T-helper 1 cell treated with Interleukin-12 subunit alpha and Interleukin-12 subunit beta and Interleukin-4 antibody, amounts not matched to agents 30 ng/mL and 1 ng/mL, for 36 hours (primary cell): Measurements from ENCODE around the gene NEK5. TPM values are rescaled to one million over a fixed set of nuclear protein-coding genes. Genes with fewer than 3 reads are reported as not detected.
"Not testable (repeated sequence)": the region's sequence is repeated elsewhere in the genome, so short reads cannot be mapped to it uniquely, and the experiment has no call there.

Experiments
- intact Hi-C: fragments of 100-400 bp; cut with micrococcal nuclease; formaldehyde crosslinking; loops from one replicate; pipeline ENCODE4 v1.15.1; 2024
- total RNA-seq: library from RNA; stranded (reverse); gene quantifications from 2 replicates; pipeline ENCODE4 v1.2.3, GENCODE V29; 2022

Gene NEK5
- total RNA-seq, 1 donor from 2014 or later: not detected

DNA sequence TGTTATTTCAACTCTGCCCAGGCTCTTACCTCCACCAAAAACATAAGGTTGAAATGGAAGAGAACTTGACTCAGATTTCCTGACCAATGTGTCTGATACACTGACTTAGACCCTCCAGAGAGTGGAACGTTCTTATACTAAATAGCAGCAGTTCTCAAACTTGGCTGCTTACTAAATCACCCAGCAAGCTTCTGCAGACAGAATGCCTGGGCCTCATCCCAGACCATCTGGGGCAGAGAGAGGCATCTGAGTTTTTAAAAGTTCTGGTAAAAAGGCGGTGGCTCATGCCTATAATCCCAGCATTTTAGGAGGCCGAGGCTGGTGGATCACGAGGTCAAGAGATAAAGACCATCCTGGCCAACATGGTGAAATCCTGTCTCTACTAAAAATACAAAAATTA, 46.3 kb downstream of the NEK5 start:
- intact Hi-C loops: no loop called here

DNA sequence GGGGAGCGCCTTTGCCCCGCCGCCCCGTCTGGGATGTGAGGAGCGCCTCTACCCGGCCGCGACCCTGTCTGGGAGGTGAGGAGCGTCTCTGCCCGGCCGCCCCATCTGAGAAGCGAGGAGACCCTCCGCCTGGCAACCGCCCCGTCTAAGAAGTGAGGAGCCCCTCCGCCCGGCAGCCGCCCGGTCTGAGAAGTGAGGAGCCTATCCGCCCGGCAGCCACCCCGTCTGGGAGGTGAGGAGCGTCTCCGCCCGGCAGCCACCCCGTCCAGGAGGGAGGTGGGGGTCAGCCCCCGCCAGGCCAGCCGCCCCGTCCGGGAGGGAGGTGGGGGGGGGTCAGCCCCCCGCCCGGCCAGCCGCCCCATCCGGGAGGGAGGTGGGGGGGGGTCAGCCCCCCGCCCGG, 49.0 kb downstream of the NEK5 start:
- intact Hi-C loops: not testable (repeated sequence)

DNA sequence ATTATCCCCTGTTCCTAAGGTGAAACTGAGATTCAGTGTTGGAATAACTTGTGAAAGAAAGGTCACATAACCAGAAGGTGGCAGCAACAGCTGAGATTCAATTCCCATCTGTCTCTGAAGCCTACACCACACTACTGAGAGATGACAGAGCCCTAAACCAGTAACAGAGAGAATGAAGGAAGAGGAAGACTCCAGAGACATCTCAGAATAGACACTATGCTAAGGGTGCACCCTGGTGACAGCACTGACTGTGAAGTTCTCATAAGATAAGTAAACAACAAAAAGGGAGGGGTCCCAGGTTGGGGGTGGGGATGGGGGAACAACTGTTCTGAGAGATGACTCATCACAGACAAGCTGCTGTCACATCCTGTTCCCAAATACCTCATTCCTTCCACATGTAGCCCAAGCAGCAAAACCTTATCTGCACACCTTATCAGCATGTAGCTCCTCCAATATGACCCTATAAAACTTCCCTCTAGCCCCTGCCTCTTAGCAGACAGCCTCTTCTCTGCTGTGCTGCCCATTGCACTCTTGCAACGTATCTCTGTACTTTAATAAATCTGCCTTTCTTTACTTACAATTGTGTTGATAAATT, 57.8 kb downstream of the NEK5 start:
- intact Hi-C loops: loop anchor here (1.0 to 2.0 kb wide), 3 partner anchors 56 to 123 kb away; partner anchors contain the start of gene ALG11

GRCh38 chr13:52067237-52067636, 61.6 kb downstream of the NEK5 start:
- intact Hi-C loops: no loop called here

GRCh38 chr13:52061587-52061986, 67.3 kb downstream of the NEK5 start:
- intact Hi-C loops: no loop called here

DNA sequence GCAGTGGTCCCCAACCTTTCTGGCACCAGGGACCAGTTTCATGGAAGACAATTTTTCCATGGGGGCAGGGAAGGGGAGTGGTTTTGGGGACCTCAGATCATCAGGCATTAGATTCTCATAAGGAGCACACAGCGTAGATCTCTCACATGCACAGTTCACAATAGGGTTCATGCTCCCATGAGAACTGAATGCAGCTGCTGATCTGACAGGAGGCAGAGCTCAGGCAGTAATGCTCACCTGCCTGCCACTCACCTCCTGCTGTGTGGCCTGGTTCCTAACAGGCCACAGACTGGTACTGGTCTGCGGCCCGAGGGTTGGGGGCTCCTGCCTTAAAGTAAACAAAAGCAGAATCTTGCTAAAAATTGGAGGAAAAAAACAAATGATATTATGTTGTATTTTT, 67.8 kb downstream of the NEK5 start:
- intact Hi-C loops: not testable (repeated sequence)

DNA sequence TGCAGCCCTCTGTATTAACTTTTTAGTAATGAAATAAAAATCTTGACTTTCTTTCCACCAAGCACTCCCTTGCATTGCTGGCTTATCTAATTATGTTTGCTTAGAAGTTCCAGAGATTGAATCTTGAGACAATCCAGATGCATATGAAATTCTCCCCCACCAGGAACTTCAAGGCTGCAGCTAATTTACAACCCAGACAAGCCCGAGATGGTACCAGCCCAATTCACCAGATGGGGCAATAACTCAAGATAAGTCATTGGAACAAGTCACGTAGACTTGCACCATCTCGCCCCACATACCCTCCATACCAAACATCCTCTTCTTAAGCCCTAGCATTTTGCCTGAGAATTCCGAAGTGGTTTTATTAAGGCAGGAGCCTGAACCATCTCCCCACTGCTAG, 75.4 kb downstream of the NEK5 start:
- intact Hi-C loops: no loop called here

DNA sequence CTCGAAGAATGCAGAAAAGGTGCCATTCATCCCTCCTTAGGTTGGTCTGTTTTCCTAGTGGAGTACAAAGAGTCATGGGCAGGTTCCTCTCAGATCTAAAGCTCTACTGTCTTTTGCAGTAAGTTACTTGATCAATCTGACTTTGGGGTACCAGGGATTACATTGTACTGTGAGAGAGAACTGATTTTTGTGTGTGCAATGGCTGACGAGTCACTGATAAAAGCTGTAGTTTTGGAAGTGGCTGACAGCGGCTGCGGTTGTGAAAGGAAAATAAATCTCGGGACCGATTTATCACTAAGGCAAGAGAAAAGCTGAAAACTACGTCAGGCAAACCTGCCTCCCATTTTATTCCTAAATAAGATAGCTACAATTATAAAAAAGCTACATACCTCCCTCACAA, 77.5 kb downstream of the NEK5 start:
- intact Hi-C loops: no loop called here

DNA sequence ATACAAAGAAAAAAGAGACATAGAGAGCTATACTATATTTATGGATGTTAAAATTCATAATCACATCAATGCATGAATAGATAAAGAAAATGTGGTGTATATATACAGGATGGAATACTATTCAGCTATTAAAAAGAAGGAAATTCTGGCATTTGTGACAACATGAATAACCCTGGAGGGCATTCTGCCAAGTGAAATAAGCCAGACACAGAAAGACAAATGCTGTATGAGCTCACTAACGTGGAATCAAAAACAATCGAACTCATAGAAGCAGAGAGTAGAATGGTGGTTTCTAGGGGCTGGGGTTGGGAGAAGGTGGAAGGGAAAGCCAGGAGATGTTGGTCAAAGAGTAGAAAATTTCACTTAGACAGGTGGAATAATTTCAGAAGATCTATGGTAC, 80.4 kb downstream of the NEK5 start:
- intact Hi-C loops: no loop called here

GRCh38 chr13:52047463-52047862, 81.4 kb downstream of the NEK5 start:
- intact Hi-C loops: no loop called here

DNA sequence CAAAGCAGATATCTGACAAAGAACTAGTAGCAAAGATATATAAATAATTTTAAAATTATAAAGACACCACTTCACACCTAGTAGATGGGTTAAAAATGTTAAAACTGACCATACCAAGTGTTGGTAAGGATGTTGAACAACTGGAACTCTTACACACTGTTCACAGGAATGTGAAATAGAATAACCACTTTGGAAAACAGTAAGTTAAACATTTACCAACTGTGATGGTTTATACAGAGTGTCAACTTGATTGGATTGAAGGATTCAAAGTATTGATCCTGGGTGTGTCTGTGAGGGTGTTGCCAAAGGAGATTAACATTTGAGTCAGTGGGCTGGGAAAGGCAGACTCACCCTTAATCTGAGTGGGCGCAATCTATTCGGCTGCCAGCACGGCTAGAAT, 85.2 kb downstream of the NEK5 start:
- intact Hi-C loops: no loop called here

GRCh38 chr13:52036037-52036436, 92.8 kb downstream of the NEK5 start:
- intact Hi-C loops: no loop called here

DNA sequence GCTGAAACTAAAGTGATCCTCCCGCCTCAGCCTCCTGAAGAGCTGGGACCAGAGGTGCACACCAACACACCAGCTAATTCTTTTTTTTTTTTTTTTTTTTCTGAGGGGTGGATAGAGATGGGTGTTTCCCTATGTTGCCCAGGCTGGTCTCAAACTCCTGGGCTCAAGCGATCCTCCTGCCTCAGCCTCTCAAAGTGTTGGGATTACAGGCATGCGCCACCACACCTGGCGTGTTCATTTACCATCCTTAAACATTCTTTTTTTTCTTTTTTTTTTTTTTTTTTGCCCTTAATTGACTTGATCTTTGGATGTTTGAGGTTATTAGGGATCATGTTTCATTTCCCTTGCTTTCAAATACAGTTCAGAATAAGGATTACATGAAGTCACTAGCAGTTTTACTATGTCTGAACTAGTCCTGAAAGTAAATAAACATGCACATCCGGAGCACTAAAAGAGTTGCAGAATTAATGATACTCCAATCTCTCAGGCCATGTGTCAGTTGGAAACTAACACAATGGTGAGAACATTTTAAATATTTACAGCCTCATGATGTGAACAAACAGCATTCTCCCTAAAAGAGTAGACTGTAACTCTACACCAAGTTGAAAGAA, 94.2 kb downstream of the NEK5 start:
- intact Hi-C loops: no loop called here

- intact Hi-C loops: no loop called here
Observed at GRCh38 chr13:52033039-52033438, 95.8 kb downstream of the NEK5 start.

- intact Hi-C loops: not testable (repeated sequence)
Observed at GRCh38 chr13:52030401-52030800, 98.5 kb downstream of the NEK5 start.

DNA sequence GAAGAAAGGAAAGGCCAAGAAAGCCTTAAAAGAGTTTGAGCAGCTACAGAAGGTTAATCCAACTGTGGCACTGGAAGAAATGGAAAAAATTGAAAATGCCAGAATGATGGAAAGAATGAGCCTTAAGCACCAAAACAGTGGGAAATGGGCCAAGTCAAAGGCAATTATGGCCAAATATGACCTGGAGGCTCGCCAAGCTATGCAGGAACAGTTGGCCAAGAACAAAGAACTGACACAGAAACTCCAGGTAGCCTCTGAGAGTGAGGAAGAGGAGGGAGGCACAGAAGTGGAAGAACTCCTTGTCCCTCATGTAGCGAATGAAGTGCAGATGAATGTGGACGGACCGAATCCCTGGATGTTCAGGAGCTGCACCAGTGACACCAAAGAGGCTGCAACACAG, 99.3 kb downstream of the NEK5 start:
- intact Hi-C loops: no loop called here

DNA sequence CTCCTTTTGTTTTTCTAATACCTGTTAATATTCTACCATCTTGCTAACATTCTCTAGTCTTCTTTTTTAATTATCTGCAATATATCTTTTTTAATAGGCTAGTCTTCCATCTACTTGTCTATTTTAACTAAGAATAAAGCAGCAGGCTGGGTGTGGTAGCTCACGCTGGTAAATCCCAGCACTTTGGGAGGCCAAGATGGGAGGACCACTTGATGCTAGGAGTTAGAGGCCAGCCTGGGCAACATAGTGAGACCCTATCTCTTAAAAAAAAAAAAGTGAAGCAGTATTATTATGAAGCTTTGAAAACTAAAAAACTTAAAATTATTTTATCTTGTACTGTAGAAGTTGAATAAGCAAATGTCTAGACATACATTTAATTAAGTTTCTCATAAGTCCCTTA, 101.0 kb downstream of the NEK5 start:
- intact Hi-C loops: no loop called here

DNA sequence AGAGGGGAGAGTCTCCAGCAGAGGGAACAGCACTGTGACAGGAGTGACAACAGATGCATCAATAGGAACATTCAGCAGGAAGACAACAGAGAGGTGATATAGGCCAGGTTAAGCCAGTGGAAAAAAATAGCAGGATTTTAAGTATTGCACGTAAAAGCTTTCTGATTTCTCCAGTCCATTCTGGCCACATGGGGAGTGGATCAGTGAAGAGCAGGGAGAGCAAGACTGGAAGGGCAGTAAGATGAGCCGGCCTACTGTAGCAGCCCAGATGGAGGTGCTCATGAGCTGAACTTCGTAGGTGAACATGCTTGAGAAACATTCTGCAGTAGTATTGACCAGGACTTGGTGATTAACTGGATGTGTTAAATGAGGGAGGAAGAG, 102.6 kb downstream of the NEK5 start:
- intact Hi-C loops: no loop called here

- intact Hi-C loops: no loop called here
Observed at GRCh38 chr13:52025475-52026245, 103.2 kb downstream of the NEK5 start.

DNA sequence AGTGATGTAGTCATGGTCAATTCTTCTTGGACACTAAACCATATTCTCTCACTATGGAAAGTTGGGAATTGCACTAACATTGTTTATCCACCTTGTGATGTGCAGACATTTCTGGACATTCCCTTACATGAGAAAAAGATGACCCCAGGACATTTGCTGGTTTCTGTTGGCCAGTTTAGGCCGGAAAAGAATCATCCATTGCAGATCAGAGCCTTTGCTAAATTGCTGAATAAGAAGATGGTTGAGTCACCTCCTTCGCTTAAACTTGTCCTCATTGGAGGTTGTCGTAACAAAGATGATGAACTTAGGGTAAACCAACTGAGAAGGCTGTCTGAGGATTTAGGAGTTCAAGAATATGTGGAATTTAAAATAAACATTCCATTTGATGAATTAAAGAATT, 104.4 kb downstream of the NEK5 start, which contains the start of gene UTP14C:
UTP14C (plus strand) TSS at position 211 of the 400 bp plus-strand sequence. CDS start 4,114 bp downstream, outside the sequence.
- intact Hi-C loops: no loop called here

GRCh38 chr13:52022356-52022755, 106.5 kb downstream of the NEK5 start:
- intact Hi-C loops: no loop called here

- intact Hi-C loops: no loop called here
Observed at GRCh38 chr13:52020191-52020590, 108.7 kb downstream of the NEK5 start.

DNA sequence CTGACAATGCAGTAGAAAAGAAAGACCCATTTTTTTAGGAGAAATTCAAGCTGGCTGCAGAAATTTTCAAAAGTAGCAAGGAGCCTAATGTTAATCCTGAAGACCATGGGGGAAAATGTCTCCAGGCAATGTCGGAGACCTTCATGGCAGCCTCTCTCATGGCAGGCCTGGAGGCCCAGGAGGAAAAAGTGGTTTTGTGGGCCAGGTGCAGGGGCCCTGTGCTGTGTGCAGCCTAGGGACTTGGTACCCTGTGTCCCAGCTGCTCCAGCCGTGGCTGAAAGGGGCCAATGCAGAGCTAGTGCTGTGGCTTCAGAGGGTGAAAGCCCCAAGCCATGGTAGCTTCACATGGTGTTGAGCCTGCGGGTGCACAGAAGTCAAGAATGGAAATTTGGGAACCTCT, 112.6 kb downstream of the NEK5 start:
- intact Hi-C loops: no loop called here
